ENCODE results near the gene BOK. TPM values are rescaled to one million over a fixed set of nuclear protein-coding genes. Genes with fewer than 3 reads are reported as not detected.

Gene BOK
- total RNA-seq, 1 experiment from 2014 or later = 33.9 TPM

DNA sequence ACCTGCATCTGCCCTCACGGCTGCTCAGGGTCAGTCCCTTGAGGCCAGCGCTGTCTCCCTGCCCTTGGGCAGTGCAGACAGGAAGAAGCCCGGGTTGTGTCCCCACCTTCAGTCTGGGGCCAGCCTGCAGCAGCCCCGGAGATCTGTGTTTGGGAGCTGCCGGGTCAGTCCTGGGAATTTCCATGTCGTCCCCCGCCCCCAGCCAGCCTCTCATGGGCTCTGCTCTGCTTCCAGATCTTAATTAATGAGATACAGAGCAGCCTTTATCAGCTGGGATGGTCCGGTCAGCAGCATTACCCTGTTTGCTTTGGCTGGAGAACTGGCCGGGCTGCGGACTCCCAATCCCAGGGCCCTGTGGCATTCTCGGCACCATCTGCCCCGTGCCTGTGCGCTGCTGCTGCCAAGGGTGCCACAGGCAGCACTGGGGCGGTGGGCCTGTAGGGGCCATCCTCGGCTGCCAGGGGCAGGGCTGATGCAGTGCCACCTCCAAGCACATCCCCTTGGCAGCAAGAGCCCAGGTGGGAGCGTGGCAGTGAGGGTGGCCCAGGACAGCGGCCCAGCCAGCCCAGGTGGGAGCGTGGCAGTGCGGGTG, 2.4 kb downstream of the BOK start:
- no peak overlapping the region for H3K14ac ChIP-seq (ENCODE audit: insufficient read depth, low read length)
- no peak overlapping the region for H2AK5ac ChIP-seq (ENCODE audit: insufficient read length, low read length)
- no peak overlapping the region for H4K5ac ChIP-seq (ENCODE audit: insufficient read length, low read depth, low read length)
- H3K4ac ChIP-seq (ENCODE audit: low read depth, low read length) = no peak overlapping the region
- TF ChIP-seq, protein P1, sequence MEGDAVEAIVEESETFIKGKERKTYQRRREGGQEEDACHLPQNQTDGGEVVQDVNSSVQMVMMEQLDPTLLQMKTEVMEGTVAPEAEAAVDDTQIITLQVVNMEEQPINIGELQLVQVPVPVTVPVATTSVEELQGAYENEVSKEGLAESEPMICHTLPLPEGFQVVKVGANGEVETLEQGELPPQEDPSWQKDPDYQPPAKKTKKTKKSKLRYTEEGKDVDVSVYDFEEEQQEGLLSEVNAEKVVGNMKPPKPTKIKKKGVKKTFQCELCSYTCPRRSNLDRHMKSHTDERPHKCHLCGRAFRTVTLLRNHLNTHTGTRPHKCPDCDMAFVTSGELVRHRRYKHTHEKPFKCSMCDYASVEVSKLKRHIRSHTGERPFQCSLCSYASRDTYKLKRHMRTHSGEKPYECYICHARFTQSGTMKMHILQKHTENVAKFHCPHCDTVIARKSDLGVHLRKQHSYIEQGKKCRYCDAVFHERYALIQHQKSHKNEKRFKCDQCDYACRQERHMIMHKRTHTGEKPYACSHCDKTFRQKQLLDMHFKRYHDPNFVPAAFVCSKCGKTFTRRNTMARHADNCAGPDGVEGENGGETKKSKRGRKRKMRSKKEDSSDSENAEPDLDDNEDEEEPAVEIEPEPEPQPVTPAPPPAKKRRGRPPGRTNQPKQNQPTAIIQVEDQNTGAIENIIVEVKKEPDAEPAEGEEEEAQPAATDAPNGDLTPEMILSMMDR (conservative IDR thresholded peaks at IDR 0.05) = no peak
- no peak overlapping the region for H3K4me2 ChIP-seq (ENCODE audit: insufficient read depth, insufficient read length, low read length)
- DNase-seq = no peak
- WGBS (ENCODE audit: extremely low coverage, insufficient read length, low lambda C conversion rate) = no CpG with 5 or more reads among the region's 19 CpGs
- no peak overlapping the region for H2BK5ac ChIP-seq (ENCODE audit: insufficient read length, low read length)
- H4K91ac ChIP-seq (ENCODE audit: insufficient read length, low read depth, low read length) = no peak overlapping the region
- H3K4me1 ChIP-seq (ENCODE audit: insufficient read depth, low read length) = no peaks in the 10 kb centered on the region; the same call in 1 of the 2 replicates
- H4K8ac ChIP-seq (replicated peaks; ENCODE audit: insufficient read length, low read depth, low read length) = no peak overlapping the region
- H3K9ac ChIP-seq (ENCODE audit: extremely low read depth, insufficient read length, low read length) = no peak overlapping the region
- no peak overlapping the region for H3K18ac ChIP-seq (ENCODE audit: insufficient read length, low read depth, low read length)
- H2BK15ac ChIP-seq (ENCODE audit: low read depth, low read length) = no peak overlapping the region
- peaks cover 2 to 8% (median 3%) of the 10 kb centered on the region in 3 experiments; a peak in 4 of 7 replicates for H3K36me3 Mint-ChIP-seq (ENCODE audit: insufficient read depth in 1 of 3, low read depth in 3 of 3)
- H3K23ac ChIP-seq (ENCODE audit: insufficient read length, low read depth, low read length) = no peak overlapping the region
- no peak overlapping the region for H3K56ac ChIP-seq (ENCODE audit: insufficient read length, low read depth, low read length)
- no peaks in the 10 kb centered on the region for H3K27me3 ChIP-seq (ENCODE audit: insufficient read depth, low read length)
- no peak overlapping the region for H2BK12ac ChIP-seq (ENCODE audit: insufficient read length, low read depth, low read length)
- H3K27ac Mint-ChIP-seq = no peak overlapping the region; a peak in 1 of 7 replicates
- H2BK120ac ChIP-seq (ENCODE audit: low read depth, low read length, poor library complexity, severe bottlenecking) = no peak overlapping the region
- H3K4me1 Mint-ChIP-seq = peaks cover 10 to 21% of the 10 kb centered on the region in 2 experiments
- no peaks in the 10 kb centered on the region; the same call in 1 of the 2 replicates for H3K79me2 ChIP-seq (ENCODE audit: insufficient read depth, low read length)
- peak overlapping the region in 1 of 2 experiments; percentile 73; a peak in 1 of 5 replicates for H3K4me3 Mint-ChIP-seq
- H4K20me1 ChIP-seq (ENCODE audit: control insufficient read depth, insufficient read depth, insufficient read length) = no peaks in the 10 kb centered on the region
- no peak overlapping the region for H3K27ac ChIP-seq (ENCODE audit: insufficient read length, low read depth, low read length)
- H2AFZ ChIP-seq (ENCODE audit: low read length) = no peak overlapping the region
- peaks cover 0 to 3% of the 10 kb centered on the region in 2 experiments; a peak in 2 of 5 replicates for H3K9me3 Mint-ChIP-seq
- H3K79me1 ChIP-seq (ENCODE audit: insufficient read depth, low read depth, low read length, poor library complexity, severe bottlenecking) = no peaks in the 10 kb centered on the region
- H2BK20ac ChIP-seq (ENCODE audit: low read depth, low read length, poor library complexity, severe bottlenecking) = no peak overlapping the region
- no peaks in the 10 kb centered on the region; the same call in 1 of the 2 replicates for H3K27me3 Mint-ChIP-seq (ENCODE audit: low read depth)
- H3T11ph ChIP-seq (ENCODE audit: low read length) = no peak overlapping the region
- peaks cover 6% of the 10 kb centered on the region for H3K23me2 ChIP-seq (ENCODE audit: insufficient read length, low read depth, low read length, poor library complexity, severe bottlenecking)
- no peaks in the 10 kb centered on the region for H3K9me3 ChIP-seq (ENCODE audit: control insufficient read depth, low read depth, low read length)
